ENCODE data around the gene VWA3A.
A peak's percentile ranks its signal among the peaks of the same experiment; 100 is the strongest.

GRCh38 chr16:22077700-22078313, 14.5 kb upstream of the VWA3A start:
- TF ChIP-seq, protein P1, sequence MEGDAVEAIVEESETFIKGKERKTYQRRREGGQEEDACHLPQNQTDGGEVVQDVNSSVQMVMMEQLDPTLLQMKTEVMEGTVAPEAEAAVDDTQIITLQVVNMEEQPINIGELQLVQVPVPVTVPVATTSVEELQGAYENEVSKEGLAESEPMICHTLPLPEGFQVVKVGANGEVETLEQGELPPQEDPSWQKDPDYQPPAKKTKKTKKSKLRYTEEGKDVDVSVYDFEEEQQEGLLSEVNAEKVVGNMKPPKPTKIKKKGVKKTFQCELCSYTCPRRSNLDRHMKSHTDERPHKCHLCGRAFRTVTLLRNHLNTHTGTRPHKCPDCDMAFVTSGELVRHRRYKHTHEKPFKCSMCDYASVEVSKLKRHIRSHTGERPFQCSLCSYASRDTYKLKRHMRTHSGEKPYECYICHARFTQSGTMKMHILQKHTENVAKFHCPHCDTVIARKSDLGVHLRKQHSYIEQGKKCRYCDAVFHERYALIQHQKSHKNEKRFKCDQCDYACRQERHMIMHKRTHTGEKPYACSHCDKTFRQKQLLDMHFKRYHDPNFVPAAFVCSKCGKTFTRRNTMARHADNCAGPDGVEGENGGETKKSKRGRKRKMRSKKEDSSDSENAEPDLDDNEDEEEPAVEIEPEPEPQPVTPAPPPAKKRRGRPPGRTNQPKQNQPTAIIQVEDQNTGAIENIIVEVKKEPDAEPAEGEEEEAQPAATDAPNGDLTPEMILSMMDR (IDR thresholded peaks at IDR 0.05; ENCODE audit: insufficient read depth, low read depth, low read length) = peak; percentile 83
- TF ChIP-seq EZH2 (IDR thresholded peaks at IDR 0.05; ENCODE audit: insufficient read depth, low read length) = no peak
